HG03060 (cell line): ENCODE data around the gene CRYBB2.
"Not testable (repeated sequence)": the region's sequence is repeated elsewhere in the genome, so short reads cannot be mapped to it uniquely, and the experiment has no call there.

Experiments used
- ATAC-seq: cut with Tn5 transposase; IDR thresholded peaks from one replicate; pipeline ENCODE4 v1.9.1; 2021; ENCODE audit warnings: low read depth, moderate number of reproducible peaks; ENCODE audit not compliant: unreplicated experiment

The CRYBB2 gene

GRCh38 chr22:25219211-25219689, at the start of gene CRYBB2:
CRYBB2 (plus strand) TSS chr22:25219639; CDS start chr22:25221430, 1,791 bp downstream.
- no peak for ATAC-seq

DNA sequence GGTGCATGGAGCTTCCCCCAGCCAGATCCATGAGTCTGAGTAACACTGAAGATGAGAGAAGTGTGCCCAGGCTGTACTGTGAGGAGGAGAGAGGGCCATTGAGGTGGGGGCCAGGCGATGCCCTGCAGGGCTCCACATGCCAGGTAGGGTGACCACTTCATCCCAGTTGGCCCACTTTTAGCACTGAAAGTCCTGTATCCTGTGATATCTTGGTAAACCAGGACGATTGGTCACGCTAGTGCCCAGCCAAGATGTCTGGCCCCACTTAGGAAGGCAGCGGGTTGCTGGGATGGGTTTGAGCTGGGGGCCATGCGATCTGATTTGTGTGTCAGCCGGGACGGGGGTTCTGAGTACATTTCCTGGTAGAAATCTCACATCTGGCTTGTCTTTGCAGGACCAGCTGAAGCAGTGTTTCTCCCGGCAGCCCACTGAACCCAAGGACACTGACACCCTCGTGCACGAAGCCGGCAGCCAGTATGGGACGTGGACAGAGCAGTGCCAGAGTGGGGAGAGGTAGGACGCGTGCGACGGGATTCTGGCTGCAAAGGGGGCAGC, 48.9 kb upstream of the CRYBB2 start:
- no peak for ATAC-seq

DNA sequence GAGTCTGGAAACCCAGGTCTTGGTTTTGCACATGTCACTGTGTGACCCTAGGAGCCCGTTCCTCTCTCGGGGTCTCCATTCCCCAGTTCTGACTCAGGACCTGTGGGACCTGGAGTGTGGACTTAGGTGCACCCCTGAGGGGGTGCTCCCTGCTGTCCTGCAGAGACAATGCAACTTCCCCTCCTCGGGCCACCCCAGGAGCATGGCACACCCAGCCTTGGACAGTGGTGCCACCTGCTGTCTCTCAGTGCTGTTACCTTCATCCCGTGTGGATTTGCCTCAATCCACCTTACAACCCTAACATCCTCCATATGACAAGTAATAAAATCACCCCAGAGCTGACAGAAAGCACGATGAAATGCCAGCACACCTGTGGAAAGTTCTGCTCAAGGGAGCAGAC, 47.3 kb upstream of the CRYBB2 start:
- ATAC-seq = no peak

- ATAC-seq = no peak
Measured at GRCh38 chr22:25174156-25174887, 45.1 kb upstream of the CRYBB2 start.

- ATAC-seq = no peak
Measured at GRCh38 chr22:25174888-25175411, 44.5 kb upstream of the CRYBB2 start.

DNA sequence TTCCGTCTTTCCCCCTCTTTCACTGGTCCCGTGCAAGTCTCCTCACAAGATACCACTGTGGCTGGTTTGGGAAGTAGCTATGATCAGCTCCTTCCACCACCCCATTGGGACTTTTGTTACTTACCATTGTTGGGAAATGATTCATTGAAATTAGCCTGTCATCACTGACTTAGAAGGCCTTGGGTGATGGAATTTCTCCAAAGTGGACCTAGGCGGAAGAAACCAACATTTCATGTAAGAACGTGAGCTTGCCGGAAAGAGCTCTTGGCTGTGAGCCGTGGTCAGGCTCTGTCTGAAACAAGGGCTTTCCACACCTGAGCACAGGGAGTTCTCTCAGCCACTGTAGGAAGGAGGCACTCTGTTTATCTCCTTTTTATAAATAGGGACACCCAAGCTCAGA, 43.3 kb upstream of the CRYBB2 start:
- no peak for ATAC-seq

GRCh38 chr22:25176799-25177198, 42.6 kb upstream of the CRYBB2 start:
- no peak for ATAC-seq

- ATAC-seq = no peak
Measured at GRCh38 chr22:25177226-25177625, 42.2 kb upstream of the CRYBB2 start.

DNA sequence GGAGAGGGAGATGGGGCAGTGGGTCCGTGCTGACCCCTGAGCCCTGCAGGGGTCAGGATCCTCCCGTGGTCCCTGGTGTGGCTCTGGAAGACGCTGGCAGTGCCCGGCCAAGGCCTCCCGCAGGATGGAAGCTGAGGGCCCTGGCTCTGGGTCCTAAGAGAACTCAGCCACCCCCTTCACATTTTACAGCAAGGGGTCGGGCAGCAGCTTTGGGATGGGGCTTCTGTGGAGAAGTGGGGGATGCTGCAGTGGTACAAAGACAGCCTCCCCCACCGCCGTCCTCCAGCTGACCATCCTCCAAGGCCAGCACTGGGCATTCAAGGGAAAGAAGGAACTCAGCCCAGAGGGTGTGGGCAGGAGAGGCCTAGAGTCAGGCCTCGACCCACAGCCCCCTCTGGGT, 41.5 kb upstream of the CRYBB2 start:
- ATAC-seq = no peak

- ATAC-seq = not testable (repeated sequence)
Measured at GRCh38 chr22:25178348-25178747, 41.1 kb upstream of the CRYBB2 start.

DNA sequence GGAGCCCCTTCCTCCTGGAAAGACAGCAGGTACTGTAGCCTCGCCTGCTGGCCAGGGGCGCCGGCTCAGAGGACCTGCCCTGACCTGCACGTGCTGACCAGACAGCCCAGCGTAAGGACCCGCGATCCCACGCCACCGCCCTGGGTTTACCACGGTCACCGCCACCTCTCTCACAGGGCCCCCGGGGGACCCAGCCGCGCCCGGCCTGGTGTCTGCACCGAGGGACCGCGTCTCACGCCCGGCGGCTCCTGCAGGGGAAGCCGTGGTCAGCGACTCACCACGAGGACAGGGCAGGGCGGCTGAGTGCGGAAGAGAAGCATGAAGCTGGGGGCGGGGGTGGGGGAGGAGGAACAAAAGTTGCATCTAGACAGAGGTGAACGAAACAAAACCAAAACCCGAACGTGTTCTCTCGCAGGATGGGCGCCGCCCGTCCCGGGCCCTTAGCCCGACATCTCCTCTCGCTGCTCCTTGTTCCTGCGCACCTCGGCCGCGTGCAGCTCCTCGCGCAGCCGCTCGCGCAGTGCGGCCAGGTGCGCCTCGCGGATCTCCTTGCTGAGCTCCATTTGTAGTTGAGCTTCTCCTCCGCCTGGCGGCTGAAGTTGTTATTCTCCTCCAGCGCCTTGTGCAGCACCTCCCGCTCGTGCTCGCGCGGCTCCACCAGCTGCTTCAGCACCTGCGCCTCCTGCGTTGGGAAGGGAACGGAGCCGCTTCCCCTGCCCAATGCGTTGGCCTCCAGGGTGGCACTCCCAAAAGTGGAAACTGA, 40.4 kb upstream of the CRYBB2 start:
- not testable (repeated sequence) for ATAC-seq

GRCh38 chr22:25182131-25183110, 37.0 kb upstream of the CRYBB2 start:
- ATAC-seq = no peak

DNA sequence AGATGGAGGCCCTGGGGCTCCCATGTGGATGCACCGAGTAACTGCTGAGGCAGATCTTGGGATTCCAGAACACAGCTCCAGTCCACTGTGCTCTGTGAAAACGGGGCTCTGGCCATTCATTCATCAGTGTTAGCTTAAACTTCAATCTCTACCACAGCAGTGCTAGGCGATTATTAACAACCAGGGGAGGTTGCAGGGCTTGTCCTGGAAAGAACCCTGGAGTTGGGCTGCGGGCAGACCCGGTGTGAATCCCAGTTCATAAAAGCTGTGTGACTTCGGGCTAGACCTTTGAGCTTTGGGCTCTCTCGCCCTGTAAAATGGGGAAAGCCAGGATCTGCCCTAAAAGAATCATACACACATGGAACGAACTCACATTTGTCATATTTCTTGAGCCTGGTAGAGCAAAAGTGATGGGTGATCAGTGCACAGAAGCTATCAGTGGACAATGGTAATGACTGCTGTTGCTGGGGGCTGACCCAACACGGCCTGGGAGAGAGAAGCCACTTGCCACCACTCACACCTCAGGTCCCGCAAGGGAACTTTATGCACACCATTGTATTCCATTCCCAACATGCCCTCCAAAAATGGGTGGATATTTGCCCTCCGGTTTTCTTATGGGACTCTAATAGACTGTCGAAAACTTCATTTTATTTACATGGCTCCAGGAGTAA, 35.4 kb upstream of the CRYBB2 start:
- no peak for ATAC-seq

DNA sequence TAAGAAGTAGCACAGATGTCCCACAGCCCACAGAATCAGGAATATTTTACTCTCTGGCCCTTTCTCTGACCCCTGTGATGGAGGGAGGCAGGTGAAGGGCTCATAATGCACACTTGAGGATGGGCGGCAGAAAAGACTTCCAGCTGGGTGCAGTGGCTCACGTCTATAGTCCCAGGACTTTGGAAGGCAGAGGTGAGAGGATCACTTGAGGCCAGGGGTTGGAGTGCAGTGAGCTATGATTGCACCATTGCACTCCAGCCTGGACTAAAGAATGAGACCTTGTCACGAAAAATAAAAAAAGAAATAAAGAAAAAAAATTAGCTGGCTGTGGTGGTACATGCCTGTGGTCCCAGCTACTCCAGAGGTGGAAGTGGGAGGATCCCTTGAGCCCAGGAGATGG, 33.3 kb upstream of the CRYBB2 start:
- no peak for ATAC-seq

- ATAC-seq = no peak
Measured at GRCh38 chr22:25187469-25187868, 32.0 kb upstream of the CRYBB2 start.

- no peak for ATAC-seq
Measured at GRCh38 chr22:25192406-25192805, 27.0 kb upstream of the CRYBB2 start.

DNA sequence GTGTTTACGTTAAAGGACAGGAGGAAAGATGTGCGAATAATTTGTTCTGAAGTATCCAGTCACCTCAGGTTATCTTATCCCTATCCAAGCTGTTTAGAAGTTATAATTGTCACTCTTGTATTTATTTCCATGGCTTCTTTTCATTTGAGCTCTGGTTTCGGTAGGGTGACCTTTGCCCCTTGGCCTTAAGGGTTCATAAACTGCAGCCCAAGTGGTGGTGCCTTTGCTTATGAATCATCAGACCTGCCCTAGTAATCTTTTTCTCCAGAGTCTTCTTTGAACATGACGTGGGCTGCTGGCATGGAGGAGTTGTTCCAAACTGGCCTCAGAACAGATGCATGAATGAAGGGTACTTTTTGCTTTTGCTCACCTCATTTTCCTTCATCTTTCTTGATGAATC, 26.3 kb upstream of the CRYBB2 start:
- no peak for ATAC-seq

- ATAC-seq = no peak
Measured at GRCh38 chr22:25193548-25193947, 25.9 kb upstream of the CRYBB2 start.

DNA sequence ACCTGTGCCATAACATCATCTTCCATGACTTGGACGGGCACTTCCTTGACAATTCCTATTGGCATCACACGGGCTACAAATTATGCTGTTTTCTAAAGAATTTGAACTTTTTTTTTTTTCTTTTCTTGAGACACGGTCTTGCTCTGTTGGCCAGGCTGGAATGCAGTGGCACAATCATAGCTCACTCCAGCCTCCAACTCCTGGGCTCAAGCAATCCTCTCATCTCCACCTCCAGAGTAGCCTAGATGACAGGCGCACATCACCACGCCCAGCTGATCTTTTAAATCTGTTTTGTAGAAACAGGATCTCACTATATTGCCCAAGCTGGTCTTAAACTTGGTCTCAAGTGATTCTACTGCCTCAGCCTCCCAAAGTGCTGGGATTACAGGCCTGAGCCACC, 23.1 kb upstream of the CRYBB2 start:
- ATAC-seq = no peak

DNA sequence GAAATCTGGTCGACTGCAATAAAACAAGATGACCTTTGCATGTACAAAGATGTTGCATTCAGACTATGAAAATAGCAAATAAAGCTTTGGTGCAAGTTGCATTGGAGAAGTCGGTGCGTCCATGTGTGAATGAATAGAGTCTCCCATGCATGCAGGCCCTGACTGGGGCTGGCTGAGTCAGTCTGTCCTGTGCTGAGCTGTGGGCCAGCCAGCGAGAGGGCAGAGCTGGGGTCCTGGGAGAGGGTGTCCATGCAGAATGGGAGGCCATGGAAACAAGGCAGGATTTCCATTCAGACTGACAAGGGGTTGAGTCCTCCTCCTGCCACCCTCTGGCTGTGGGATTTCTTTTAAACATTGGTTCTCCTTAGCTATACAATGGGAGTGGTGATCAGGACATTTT, 22.1 kb upstream of the CRYBB2 start:
- ATAC-seq = no peak
